HepG2 (cell line): ENCODE data around the gene CFAP69. TPM values are rescaled to one million over a fixed set of nuclear protein-coding genes. Genes with fewer than 3 reads are reported as not detected.

Experiments used
- ATAC-seq: fragments of 200-7000 bp; cut with Tn5 transposase; 3 replicates; pipeline ENCODE4 v1.9.1; 2020; ENCODE audit warnings: mild to moderate bottlenecking, moderate library complexity
- BruUV-seq: library from RNA; stranded (reverse); fragments of 400-500 nt; replicated peaks from 2 replicates; lab custom pipeline; 2021; lab: Mats Ljungman, UMichigan
- CTCF ChIA-PET: fragments of 300-600 bp; formaldehyde crosslinking; extraction: SDS; loops from one replicate; lab custom pipeline; 2021; ENCODE audit warnings: low total read pairs, inconsistent platforms, low intra/inter-chr PET ratio; lab: Yijun Ruan, JAX
- POLR2A ChIA-PET: fragments of 350-600 bp; sonication (Branson Sonifier 250); formaldehyde crosslinking; loops from one replicate; lab custom pipeline; 2020; ENCODE audit warnings: antibody characterized with exemption, inconsistent platforms; lab: Yijun Ruan, JAX
- DNase-seq: peaks from one replicate; pipeline ENCODE4 v3.0.0-alpha.2; 2015; ENCODE audit warnings: low spot score
- FAIRE-seq: peaks from 3 replicates; lab custom pipeline; 2011; peaks lifted over from hg19 to GRCh38; lab: Jason Lieb, UNC
- H2AFZ ChIP-seq: one replicate; pipeline ENCODE4 v1.6.1; 2011; ENCODE audit warnings: low read length, inconsistent platforms
- H3K27ac ChIP-seq: fragments of 300-600 bp; 3 replicates; pipeline ENCODE4 v1.8.0; 2011; ENCODE audit warnings: mixed run types, mild to moderate bottlenecking, mixed read lengths, low read length, inconsistent platforms; ENCODE audit not compliant: insufficient read depth; ENCODE audit errors: extremely low read length
- H3K27me3 ChIP-seq, 2 experiments: fragments of 200-600 bp in 1 of 2; 2 replicates in 1 of 2; 3 replicates in 1 of 2; pipeline versions ENCODE4 v1.6.0 to v1.8.0; 2011; ENCODE audit warnings: low read length in 2 of 2, mild to moderate bottlenecking in 2 of 2, moderate library complexity in 2 of 2, inconsistent platforms in 1 of 2; ENCODE audit not compliant: insufficient read depth in 2 of 2, control insufficient read depth in 1 of 2
- H3K36me3 ChIP-seq, 2 experiments: fragments of 200-600 bp in 1 of 2; replicated peaks in 1 of 2; 2 replicates in 1 of 2; 3 replicates in 1 of 2; pipeline versions ENCODE4 v1.5.1 to v1.8.0; 2011; ENCODE audit warnings: low read length in 2 of 2, inconsistent platforms in 1 of 2; ENCODE audit not compliant: insufficient read depth in 2 of 2, control insufficient read depth in 1 of 2
- H3K4me1 ChIP-seq: 2 replicates; pipeline ENCODE4 v1.5.1; 2012; ENCODE audit warnings: low read length, inconsistent platforms; ENCODE audit not compliant: insufficient read depth
- H3K4me2 ChIP-seq: 2 replicates; pipeline ENCODE4 v1.6.0; 2011; ENCODE audit warnings: low read depth, low read length, inconsistent platforms
- H3K4me3 ChIP-seq, 3 experiments: fragments of 200-600 bp in 1 of 3; sonication (generic), shearing (Covaris generic) in 1 of 3; replicated peaks in 1 of 3; 2 replicates each; pipeline ENCODE4 v1.5.1; 2011 to 2016; ENCODE audit warnings: low read length in 3 of 3, inconsistent platforms in 2 of 3, low read depth in 2 of 3, mild to moderate bottlenecking in 2 of 3, control low read depth in 1 of 3, mixed read lengths in 1 of 3; ENCODE audit not compliant: insufficient read depth in 1 of 3
- H3K79me2 ChIP-seq: one replicate; pipeline ENCODE4 v1.6.1; 2011; ENCODE audit warnings: low read length, inconsistent platforms; ENCODE audit not compliant: insufficient read depth
- H3K9ac ChIP-seq: 2 replicates; pipeline ENCODE4 v1.6.0; 2011; ENCODE audit warnings: mild to moderate bottlenecking, low read depth, low read length, inconsistent platforms; ENCODE audit not compliant: insufficient read depth
- H3K9me3 ChIP-seq: 2 replicates; pipeline ENCODE4 v1.5.1; 2012; ENCODE audit warnings: mild to moderate bottlenecking, low read length
- H4K20me1 ChIP-seq: 2 replicates; pipeline ENCODE4 v1.6.0; 2011; ENCODE audit warnings: inconsistent platforms, mild to moderate bottlenecking, low read length, moderate library complexity; ENCODE audit not compliant: insufficient read depth
- MAFK ChIP-seq, 2 experiments: IDR thresholded peaks in 1 of 2; conservative IDR thresholded peaks in 1 of 2; 2 replicates each; pipeline ENCODE4 v1.6.1; 2011; ENCODE audit warnings: improper control_type of control experiment in 2 of 2, low read length in 2 of 2
- SP140L ChIP-seq: sonication (generic); formaldehyde crosslinking; IDR thresholded peaks from 2 replicates; pipeline ENCODE4 v1.4.0; 2020; ENCODE audit warnings: missing genetic modification reagents, borderline replicate concordance
- ZNF629 ChIP-seq: sonication (generic); formaldehyde crosslinking; conservative IDR thresholded peaks from 2 replicates; pipeline ENCODE4 v1.5.0; 2020; ENCODE audit warnings: missing genetic modification reagents
- WGBS: methylation state at CpG from one replicate; pipeline ENCODE4 v1.1.6; 2017; ENCODE audit warnings: low lambda C conversion rate; 5-methylcytosine and 5-hydroxymethylcytosine counted together
- in situ Hi-C: cut with HindIII; loops from 2 replicates; pipeline ENCODE4 v1.10.0; 2017; ENCODE audit warnings: low pct_unique_long_range_greater_than_20kb; ENCODE audit not compliant: extremely low pct_ligation_motif_present
- intact Hi-C: fragments of 100-400 bp; cut with micrococcal nuclease; formaldehyde crosslinking; loops from one replicate; pipeline ENCODE4 v1.10.0; 2022; ENCODE audit not compliant: unreplicated experiment
- polyA plus RNA-seq, 8 experiments: library from polyadenylated mRNA; depleted of rRNA in 3 of 8; stranded (reverse) in 7 of 8; unstranded in 1 of 8; fragments of >200 nt; fragmentation: Illumina TruSeq in 4 of 8; extraction: Trizol in 4 of 8; gene quantifications; 2 replicates each; pipeline versions ENCODE4 v1.2.1 to v1.2.3, GENCODE V29; 2011 to 2016; ENCODE audit warnings: low read depth in 4 of 8, missing spikeins in 1 of 8, mixed read lengths in 1 of 8; ENCODE audit not compliant: insufficient read depth in 1 of 8
- total RNA-seq, 5 experiments: library from RNA; depleted of rRNA; stranded (reverse); fragments of >200 nt; fragmentation: Illumina TruSeq; extraction: Trizol; gene quantifications; 2 replicates each; pipeline ENCODE4 v1.2.3, GENCODE V29; 2016; ENCODE audit warnings: low read depth in 1 of 5
- TF ChIP-seq, protein P1 (sequence below): sonication (generic); formaldehyde crosslinking; IDR thresholded peaks from 2 replicates; pipeline ENCODE4 v1.4.0; 2020; ENCODE audit warnings: mild to moderate bottlenecking, missing genetic modification reagents

CFAP69 gene
- total and polyA plus RNA-seq, 2 of the 13 experiments (the other 11 are each of a cell fraction or from before 2014, with no cell fraction given), result 2.2 to 4.0 TPM

DNA sequence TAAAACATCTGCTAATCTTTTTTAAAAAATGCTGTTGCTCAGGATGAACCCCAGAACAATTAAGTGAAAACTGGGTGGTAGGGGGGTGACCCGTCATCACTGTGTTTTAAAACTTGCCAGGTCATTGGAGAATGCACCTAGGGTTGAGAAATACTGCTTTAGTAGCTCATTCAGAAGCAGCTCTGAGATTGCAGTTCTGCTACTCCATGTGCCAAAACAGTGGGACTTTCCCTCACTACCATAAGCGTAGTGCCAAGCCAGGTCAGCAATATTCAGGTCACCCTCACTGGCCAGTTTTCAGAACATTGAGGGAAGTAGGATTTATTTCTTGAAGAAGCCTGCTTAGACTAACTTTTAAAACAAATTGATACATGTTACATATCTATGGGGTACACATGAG, 28.2 kb upstream of the CFAP69 start:
- no peak overlapping the region for H3K4me2 ChIP-seq
- no peak overlapping the region for H2AFZ ChIP-seq
- H3K9ac ChIP-seq, result no peak overlapping the region
- TF ChIP-seq SP140L (CRISPR knock-in tag) (no peak), MAFK (conservative IDR thresholded peaks at IDR 0.05 in 1 of 2, IDR thresholded peaks at IDR 0.05 in 1 of 2; ENCODE audit: low read length in 2 of 2) (0 out of 4 replicates have a peak, but pooled peaks have one; percentile 15 to 37)
- TF ChIP-seq, all 625 proteins: peak for 1
- BruUV-seq, result no TSS peak
- Histone ChIP-seq H3K36me3 (no peaks in the 10 kb centered on the region), H4K20me1 (no peaks in the 10 kb centered on the region), H3K27ac (no peak overlapping the region), H3K4me1 (peaks cover 18% of the 10 kb centered on the region; the same call in 1 of the 2 replicates), H3K4me3 (no peak overlapping the region), H3K9me3 (no peaks in the 10 kb centered on the region), H3K27me3 (peaks cover 0 to 5% of the 10 kb centered on the region in 2 experiments; a peak in 1 of 5 replicates), H3K79me2 (peaks cover 3% of the 10 kb centered on the region)
- intact Hi-C loops, result no loop called here
- ChIA-PET POLR2A (no interaction called here), CTCF (no interaction called here)
- 90% methylated on average over 2 of the region's 2 CpGs for WGBS
- FAIRE-seq, result no peak
- in situ Hi-C loops, result no loop called here
- no peak for ATAC-seq
- DNase-seq, result no peak

DNA sequence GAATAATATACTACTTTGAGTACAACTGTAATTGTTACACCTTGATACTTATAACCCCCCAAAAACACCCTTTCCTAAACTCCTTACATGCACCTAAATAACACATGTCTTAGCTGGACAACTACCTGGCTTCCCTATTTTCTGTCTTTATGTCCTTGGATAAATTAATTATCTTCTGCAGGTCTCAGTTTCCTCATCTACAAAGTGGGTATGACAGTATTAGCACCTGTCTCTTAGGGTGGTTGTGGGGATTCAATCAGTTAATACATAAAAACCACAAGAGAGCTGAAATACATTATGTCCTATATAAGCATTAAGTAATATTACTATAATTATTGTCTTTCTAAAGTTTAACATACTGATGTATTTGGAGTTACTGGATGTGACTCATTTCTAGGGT, 22.6 kb upstream of the CFAP69 start:
- CTCF ChIA-PET, result no interaction called here
- no peak for ATAC-seq
- FAIRE-seq, result no peak

More for the DNA sequence above, 22.6 kb upstream of the CFAP69 start:
- no peak overlapping the region for H3K4me3 ChIP-seq
- TF ChIP-seq, protein P1, sequence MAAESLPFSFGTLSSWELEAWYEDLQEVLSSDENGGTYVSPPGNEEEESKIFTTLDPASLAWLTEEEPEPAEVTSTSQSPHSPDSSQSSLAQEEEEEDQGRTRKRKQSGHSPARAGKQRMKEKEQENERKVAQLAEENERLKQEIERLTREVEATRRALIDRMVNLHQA (CRISPR knock-in tag), result no peak
- peak; percentile 58; the same call in 1 of the 2 replicates for TF ChIP-seq ZNF629
- no peak overlapping the region for H3K27ac ChIP-seq
- H4K20me1 ChIP-seq, result no peaks in the 10 kb centered on the region
- H2AFZ ChIP-seq, result no peak overlapping the region
- H3K79me2 ChIP-seq, result no peaks in the 10 kb centered on the region
- no peak overlapping the region for H3K9ac ChIP-seq
- no peaks in the 10 kb centered on the region for H3K36me3 ChIP-seq
- intact Hi-C loops, result no loop called here
- no peak overlapping the region for H3K4me2 ChIP-seq
- H3K27me3 ChIP-seq, result no peaks in the 10 kb centered on the region
- H3K4me1 ChIP-seq, result peaks cover 9% of the 10 kb centered on the region
- H3K9me3 ChIP-seq, result no peaks in the 10 kb centered on the region
- in situ Hi-C loops, result no loop called here
- no TSS peak for BruUV-seq
- no peak for DNase-seq
- POLR2A ChIA-PET, result no interaction called here
